ENCODE measurements around the gene C2orf76.
A peak's percentile ranks its signal among the peaks of the same experiment; 100 is the strongest.

C2orf76 gene

DNA sequence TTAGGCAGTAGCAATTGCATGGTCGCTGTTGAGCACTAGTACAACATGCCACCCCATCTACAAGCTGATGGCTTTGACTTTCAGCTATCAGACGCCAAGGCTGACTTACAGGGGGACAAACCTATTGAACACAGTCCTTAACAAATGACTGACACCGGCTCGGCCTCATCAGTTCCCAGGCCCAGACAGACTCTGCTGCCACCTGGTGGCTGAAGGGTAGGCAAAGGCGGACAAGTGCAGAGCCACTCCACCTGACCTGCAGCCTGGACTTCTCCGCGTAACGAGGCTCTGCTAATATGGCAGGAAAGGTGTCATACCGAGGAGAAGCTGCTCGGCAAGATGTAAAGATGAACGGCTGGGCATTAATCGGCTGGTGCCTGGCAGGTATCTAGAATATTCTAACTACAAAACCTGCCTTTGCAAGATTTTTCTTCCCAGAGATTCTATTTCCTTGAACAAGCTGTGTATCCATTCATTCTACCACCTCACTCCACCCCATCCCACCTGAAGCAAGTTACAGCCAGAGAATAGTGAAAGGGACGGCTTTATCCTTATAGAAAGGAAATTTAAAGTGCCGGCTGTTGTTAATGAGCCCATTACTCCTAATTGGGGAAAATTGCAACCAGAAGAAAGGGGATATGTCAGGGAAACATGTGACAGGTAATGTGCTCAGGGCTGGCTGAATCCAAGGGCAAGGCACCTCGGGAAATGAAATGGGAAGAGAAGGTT, 75.6 kb downstream of the C2orf76 start:
- H3K27ac ChIP-seq: no peak overlapping the region
- DNase-seq (ENCODE audit: low spot score): no peak
- H3K4me3 ChIP-seq: no peak overlapping the region

DNA sequence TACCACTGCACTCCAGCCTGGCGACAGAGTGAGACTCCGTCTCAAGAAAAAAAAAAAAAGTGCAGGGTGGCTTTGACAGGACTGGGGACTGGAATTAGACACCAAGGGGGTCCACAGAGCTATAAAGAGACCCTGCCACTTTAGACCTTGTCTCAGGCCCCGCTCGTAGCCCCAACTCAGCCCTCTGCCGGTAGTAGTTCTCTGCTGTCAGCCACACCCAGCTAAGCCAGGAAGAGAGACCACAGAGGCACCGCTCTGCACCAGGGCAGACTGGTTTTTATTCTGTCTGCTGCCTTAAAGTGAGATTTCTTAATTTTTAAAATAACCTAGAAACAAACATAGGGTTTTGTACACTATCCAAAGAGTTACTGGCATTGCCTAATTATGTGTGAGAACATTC, 77.0 kb downstream of the C2orf76 start:
- no peak overlapping the region for H3K4me3 ChIP-seq
- DNase-seq (ENCODE audit: low spot score): no peak
- no peak overlapping the region for H3K27ac ChIP-seq
- TF ChIP-seq, protein P1, sequence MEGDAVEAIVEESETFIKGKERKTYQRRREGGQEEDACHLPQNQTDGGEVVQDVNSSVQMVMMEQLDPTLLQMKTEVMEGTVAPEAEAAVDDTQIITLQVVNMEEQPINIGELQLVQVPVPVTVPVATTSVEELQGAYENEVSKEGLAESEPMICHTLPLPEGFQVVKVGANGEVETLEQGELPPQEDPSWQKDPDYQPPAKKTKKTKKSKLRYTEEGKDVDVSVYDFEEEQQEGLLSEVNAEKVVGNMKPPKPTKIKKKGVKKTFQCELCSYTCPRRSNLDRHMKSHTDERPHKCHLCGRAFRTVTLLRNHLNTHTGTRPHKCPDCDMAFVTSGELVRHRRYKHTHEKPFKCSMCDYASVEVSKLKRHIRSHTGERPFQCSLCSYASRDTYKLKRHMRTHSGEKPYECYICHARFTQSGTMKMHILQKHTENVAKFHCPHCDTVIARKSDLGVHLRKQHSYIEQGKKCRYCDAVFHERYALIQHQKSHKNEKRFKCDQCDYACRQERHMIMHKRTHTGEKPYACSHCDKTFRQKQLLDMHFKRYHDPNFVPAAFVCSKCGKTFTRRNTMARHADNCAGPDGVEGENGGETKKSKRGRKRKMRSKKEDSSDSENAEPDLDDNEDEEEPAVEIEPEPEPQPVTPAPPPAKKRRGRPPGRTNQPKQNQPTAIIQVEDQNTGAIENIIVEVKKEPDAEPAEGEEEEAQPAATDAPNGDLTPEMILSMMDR (IDR thresholded peaks at IDR 0.05): no peak

More for the DNA sequence above, 75.6 kb downstream of the C2orf76 start:
- TF ChIP-seq, protein P1 (IDR thresholded peaks at IDR 0.05): peak; percentile 56

DNA sequence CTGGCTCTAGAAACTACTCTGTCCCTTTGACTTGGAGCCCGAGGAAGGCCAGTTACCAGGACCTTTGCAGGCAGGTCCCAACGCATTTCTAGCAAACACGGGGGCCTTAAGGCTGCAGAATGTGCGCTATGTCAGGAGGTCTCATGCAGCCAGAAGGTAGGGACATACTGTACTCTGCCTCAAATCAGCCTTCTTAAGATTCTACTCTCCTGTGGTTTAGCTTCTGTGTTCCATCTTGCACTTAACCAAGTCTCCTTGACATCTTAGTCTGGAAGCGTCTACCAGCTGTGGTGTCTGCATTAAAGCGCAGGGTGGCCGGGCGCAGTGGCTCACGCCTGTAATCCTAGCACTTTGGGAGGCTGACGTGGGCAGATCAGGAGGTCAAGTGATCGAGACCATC, 77.5 kb downstream of the C2orf76 start:
- H3K27ac ChIP-seq: no peak overlapping the region
- TF ChIP-seq, protein P1 (IDR thresholded peaks at IDR 0.05): no peak
- H3K4me3 ChIP-seq: no peak overlapping the region
- no peak for DNase-seq (ENCODE audit: low spot score)

DNA sequence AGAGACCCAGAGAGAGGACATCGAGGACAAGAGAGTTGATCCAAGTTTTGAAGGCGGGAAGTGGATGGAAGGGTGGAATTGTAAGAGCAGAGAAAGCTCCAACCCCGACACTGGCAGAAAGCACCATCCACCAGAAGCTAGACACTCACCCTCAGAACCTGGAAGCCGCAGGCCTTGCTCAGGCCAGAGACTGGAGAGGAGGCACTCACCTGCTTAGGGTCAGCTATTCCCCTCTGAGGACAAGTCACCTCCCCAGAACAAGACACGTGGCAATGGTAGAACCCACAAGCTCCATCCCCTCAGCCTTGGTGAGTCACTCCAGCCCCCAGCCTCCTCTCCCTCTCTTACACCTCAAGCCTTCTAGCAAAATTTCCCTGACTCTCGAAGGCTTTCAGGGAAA, 78.1 kb downstream of the C2orf76 start:
- H3K27ac ChIP-seq: no peak overlapping the region
- no peak for DNase-seq (ENCODE audit: low spot score)
- TF ChIP-seq, protein P1 (IDR thresholded peaks at IDR 0.05): no peak
- H3K4me3 ChIP-seq: no peak overlapping the region

DNA sequence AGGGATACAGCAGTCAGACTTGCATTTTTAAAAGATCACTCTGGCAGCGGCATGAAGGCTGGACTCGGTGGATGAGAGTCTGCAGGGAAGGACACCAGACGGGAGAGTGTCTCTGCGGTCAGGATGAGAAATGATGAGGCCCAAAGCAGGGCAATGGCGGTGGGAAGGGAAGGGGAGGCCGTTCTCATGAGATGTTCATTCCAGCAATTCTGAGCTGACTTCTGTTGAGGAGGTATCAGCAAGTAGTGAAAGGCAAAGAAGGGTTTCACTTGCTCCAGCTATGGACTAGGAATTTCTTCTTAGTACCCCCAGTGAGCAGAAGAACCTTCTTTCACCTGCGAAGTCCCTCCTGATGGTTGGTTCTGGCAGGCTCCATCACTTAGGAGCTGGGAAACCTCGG, 80.0 kb downstream of the C2orf76 start:
- TF ChIP-seq, protein P1 (IDR thresholded peaks at IDR 0.05): no peak
- Histone ChIP-seq H3K4me3 (no peak overlapping the region), H3K27ac (no peak overlapping the region)
- no peak for DNase-seq (ENCODE audit: low spot score)

DNA sequence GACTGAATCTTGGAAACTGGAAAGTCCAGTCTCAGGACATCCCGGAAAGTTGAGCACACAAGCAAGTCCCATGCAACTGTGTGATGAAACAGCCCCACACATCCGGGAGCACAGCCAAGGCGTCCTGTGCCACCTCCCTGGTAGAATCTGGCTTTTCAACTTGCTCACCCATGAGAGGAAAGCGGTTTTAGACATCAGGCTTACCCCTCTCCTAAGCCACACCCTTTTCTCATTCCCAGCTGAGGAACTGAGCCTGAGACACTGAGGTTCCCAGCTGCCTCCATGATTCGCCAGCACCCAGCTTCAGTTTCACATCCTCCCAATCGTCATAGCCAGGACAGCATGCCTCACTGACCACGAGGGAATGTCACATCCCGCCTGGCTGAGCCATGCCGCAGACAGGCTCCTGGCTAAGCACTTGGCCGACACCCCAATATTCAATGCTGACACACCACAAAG, 82.7 kb downstream of the C2orf76 start:
- TF ChIP-seq, protein P1 (IDR thresholded peaks at IDR 0.05): no peak
- Histone ChIP-seq H3K27ac (peak overlapping the region in 1 of 2 donors; percentile 35), H3K4me3 (no peak overlapping the region)
- peak; percentile 79 for DNase-seq (ENCODE audit: low spot score)

DNA sequence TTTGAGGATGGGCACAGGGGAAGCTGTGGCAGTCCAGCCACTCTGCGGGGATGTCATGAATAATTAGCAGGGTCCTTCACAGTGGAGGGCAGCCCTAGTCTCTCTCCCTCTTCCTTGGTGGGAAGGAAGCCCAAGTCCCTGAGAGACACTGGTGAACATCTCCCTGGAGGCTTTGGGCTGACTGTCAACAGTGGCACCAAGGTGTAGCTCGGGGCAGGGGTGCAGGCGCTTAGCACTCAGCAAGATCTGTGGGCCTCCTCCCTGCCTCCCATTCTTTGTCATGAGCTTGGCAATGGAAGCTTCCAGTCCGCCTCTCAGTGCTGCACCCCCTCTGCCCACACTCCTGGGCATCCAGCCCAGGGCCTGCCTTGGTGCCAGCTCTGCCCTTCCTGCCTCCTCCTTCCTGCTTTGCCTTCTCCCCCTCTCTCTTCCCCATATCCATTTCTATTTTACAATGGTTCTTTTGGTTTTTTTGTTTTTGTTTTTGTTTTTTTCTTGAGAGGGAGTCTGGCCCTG, 83.6 kb downstream of the C2orf76 start:
- no peak for DNase-seq (ENCODE audit: low spot score)
- TF ChIP-seq, protein P1 (IDR thresholded peaks at IDR 0.05): no peak
- no peak overlapping the region for H3K4me3 ChIP-seq
- peak overlapping the region in 1 of 2 donors; percentile 58 for H3K27ac ChIP-seq

Data from coronary artery (tissue), 2 donors.